ENCODE measurements around the gene ZNF580. TPM values are rescaled to one million over a fixed set of nuclear protein-coding genes. Genes with fewer than 3 reads are reported as not detected.

Gene ZNF580
- total RNA-seq, 2 experiments from 2014 or later, result 24.4 to 50.0 TPM

DNA sequence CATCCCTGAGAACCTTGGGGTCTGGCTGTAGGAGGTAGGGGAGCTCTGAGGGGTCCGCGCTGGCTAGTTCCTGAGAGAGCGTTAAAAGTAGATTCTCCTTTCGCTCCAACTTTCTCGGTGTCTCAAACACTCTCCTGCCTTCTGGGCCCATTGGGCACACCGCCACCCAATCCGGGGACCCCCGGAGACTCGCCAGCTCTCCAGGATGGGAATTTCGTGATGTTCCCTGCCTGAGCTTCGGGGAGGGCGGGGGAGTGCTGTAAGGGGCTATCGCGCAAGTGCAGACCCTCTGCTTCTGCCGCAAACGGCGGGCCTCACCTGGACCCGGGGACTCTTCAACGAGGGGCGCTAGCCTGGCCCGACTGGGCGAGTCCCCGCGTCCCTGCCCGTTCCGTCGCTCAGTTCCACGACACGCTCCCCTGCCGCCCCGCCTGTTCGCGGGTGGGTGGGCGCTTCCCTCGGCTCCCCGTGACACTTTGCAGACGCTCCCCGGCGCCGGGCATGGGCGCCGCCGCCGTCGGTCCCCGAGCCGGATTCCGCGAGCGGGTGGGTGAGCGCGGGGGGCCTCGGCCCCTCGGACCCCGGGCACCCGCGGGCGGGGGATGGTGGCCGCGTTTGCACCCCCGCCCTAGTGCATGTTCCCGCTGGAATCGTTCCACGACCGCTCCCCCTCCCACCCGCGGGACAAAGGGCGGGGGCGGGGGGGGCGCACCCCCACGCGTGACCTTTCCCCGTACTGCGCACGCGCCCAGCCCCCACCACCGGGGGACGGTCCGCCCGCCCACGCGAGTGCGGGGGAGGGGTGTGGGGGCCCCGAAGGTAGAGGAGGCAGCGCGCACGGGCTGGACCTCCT, 7.2 kb downstream of the ZNF580 start, which contains the start of gene CCDC106:
Gene CCDC106, plus strand, starts transcription at position 481 of the 853 bp plus-strand sequence. CDS start 835 bp downstream, outside the sequence.
- no peak within 1 kb of the TSS for H2AFZ ChIP-seq (ENCODE audit: low read length)
- H3K36me3 ChIP-seq (ENCODE audit: insufficient read depth, low read length), result peaks cover 61% of the 10 kb centered on the region
- intact Hi-C loops (cut with micrococcal nuclease; ENCODE audit: unreplicated experiment), result no loop called here
- no peaks in the 10 kb centered on the region for H3K9me3 ChIP-seq (ENCODE audit: low read length)
- peaks cover 44% of the 10 kb centered on the region for H3K79me2 ChIP-seq (ENCODE audit: insufficient read depth, low read depth, low read length)
- no peak for TF ChIP-seq EZH2phosphoT487 (IDR thresholded peaks at IDR 0.05; ENCODE audit: borderline replicate concordance, low read depth, low read length)
- TF ChIP-seq, protein P1, sequence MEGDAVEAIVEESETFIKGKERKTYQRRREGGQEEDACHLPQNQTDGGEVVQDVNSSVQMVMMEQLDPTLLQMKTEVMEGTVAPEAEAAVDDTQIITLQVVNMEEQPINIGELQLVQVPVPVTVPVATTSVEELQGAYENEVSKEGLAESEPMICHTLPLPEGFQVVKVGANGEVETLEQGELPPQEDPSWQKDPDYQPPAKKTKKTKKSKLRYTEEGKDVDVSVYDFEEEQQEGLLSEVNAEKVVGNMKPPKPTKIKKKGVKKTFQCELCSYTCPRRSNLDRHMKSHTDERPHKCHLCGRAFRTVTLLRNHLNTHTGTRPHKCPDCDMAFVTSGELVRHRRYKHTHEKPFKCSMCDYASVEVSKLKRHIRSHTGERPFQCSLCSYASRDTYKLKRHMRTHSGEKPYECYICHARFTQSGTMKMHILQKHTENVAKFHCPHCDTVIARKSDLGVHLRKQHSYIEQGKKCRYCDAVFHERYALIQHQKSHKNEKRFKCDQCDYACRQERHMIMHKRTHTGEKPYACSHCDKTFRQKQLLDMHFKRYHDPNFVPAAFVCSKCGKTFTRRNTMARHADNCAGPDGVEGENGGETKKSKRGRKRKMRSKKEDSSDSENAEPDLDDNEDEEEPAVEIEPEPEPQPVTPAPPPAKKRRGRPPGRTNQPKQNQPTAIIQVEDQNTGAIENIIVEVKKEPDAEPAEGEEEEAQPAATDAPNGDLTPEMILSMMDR (conservative IDR thresholded peaks at IDR 0.05; ENCODE audit: low read length), result no peak
- peaks cover 44% of the 10 kb centered on the region for H3K4me1 ChIP-seq (ENCODE audit: insufficient read depth, low read length, poor library complexity, severe bottlenecking)
- H3K9me2 ChIP-seq (ENCODE audit: insufficient read depth, low read length), result no peaks in the 10 kb centered on the region
- POLR2A ChIA-PET, result interaction anchor here (0.6 to 1.1 kb wide), 3 partner anchors 48 to 397 kb away, joined by 3 read pairs; partner anchors contain the start of gene FIZ1
- H4K20me1 ChIP-seq (ENCODE audit: insufficient read depth, low read length), result no peaks in the 10 kb centered on the region
- H3K27ac ChIP-seq (ENCODE audit: low read depth, low read length, poor library complexity, severe bottlenecking), result peak within 1 kb of the TSS; percentile 90
- CTCF ChIA-PET (ENCODE audit: unreplicated experiment), result interaction anchor here (0.6 to 1.0 kb wide), 2 partner anchors 15 to 294 kb away, joined by 3 read pairs; no protein-coding TSS in a partner anchor
- DNase-seq (ENCODE audit: low spot score), result peak; percentile 85
- peak within 1 kb of the TSS; percentile 72 for H3K4me3 ChIP-seq (ENCODE audit: low read depth, low read length, poor library complexity, severe bottlenecking)
- peak within 1 kb of the TSS; percentile 98 for H3K4me2 ChIP-seq (ENCODE audit: low read length)
- no TSS peak for BruUV-seq (replicated peaks)

DNA sequence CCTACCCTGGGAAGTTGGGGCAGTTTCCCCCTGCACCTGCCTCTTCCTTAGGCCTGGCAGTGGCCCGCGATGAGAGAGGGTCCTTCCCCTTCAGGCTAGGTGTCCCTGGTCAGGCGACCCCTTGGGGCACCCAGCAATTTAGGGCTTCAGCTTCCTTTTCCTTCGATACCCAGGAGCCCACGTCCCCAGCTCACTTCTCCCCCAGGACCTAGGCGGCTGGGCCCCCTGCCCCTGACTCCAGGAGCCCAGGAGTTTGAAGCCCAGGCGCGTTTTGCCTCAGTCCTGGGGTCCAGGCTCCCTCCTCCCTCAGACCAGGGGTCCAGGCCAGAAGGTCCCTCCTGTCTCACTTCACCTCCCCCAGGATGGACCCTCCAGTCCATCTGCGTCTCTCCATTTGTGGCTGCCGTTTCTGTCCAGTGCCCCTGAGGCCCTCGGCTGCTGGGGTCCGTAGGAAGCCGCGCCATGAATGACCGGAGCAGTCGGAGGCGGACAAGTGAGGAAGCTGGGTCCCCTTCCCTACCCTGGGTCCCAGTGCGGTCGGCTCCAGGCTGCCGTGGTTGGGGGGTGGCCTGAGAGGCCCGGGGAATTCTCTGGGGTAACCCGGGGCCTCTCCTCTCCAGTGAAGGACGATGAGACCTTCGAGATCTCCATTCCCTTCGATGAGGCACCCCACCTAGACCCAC, 7.9 kb downstream of the ZNF580 start:
- H3K9me3 ChIP-seq (ENCODE audit: low read length), result no peaks in the 10 kb centered on the region
- peaks cover 40% of the 10 kb centered on the region for H3K4me1 ChIP-seq (ENCODE audit: insufficient read depth, low read length, poor library complexity, severe bottlenecking)
- H3K4me3 ChIP-seq (ENCODE audit: low read depth, low read length, poor library complexity, severe bottlenecking), result peak overlapping the region; percentile 72
- H2AFZ ChIP-seq (ENCODE audit: low read length), result no peak overlapping the region
- peaks cover 40% of the 10 kb centered on the region for H3K79me2 ChIP-seq (ENCODE audit: insufficient read depth, low read depth, low read length)
- peaks cover 63% of the 10 kb centered on the region for H3K36me3 ChIP-seq (ENCODE audit: insufficient read depth, low read length)
- BruUV-seq (replicated peaks), result no TSS peak
- H4K20me1 ChIP-seq (ENCODE audit: insufficient read depth, low read length), result no peaks in the 10 kb centered on the region
- peak overlapping the region; percentile 98 for H3K4me2 ChIP-seq (ENCODE audit: low read length)
- ChIA-PET POLR2A (no interaction called here), CTCF (ENCODE audit: unreplicated experiment) (no interaction called here)
- no peak for TF ChIP-seq EZH2phosphoT487 (IDR thresholded peaks at IDR 0.05; ENCODE audit: borderline replicate concordance, low read depth, low read length)
- TF ChIP-seq, protein P1 (conservative IDR thresholded peaks at IDR 0.05; ENCODE audit: low read length), result no peak
- H3K27ac ChIP-seq (ENCODE audit: low read depth, low read length, poor library complexity, severe bottlenecking), result peak overlapping the region; percentile 90
- no peak for DNase-seq (ENCODE audit: low spot score)
- H3K9me2 ChIP-seq (ENCODE audit: insufficient read depth, low read length), result no peaks in the 10 kb centered on the region
- intact Hi-C loops (cut with micrococcal nuclease; ENCODE audit: unreplicated experiment), result no loop called here

All from OCI-LY7 (cell line).